Coronary artery (tissue), 2 donors: ENCODE results near the gene HTT.

Source experiments
- DNase-seq: peaks from one replicate; pipeline ENCODE4 v3.0.0-alpha.2; 2017; ENCODE audit warnings: low spot score
- H3K27ac ChIP-seq, 2 donors: fragments of 200-600 bp; sonication (generic); one replicate each; pipeline ENCODE4 v1.5.1; 2016 to 2019
- H3K4me3 ChIP-seq: fragments of 200-600 bp; sonication (generic); 2 replicates; pipeline ENCODE4 v1.5.1; 2016; ENCODE audit warnings: mild to moderate bottlenecking, moderate library complexity
- CTCF ChIP-seq: fragments of 200-600 bp; sonication (generic); IDR thresholded peaks from one replicate; pipeline ENCODE4 v1.5.1; 2019; ENCODE audit warnings: antibody characterized with exemption

The HTT gene

GRCh38 chr4:3130201-3130600, 55.7 kb downstream of the HTT start:
- Histone ChIP-seq H3K27ac (no peak overlapping the region), H3K4me3 (no peak overlapping the region)
- no peak for DNase-seq
- TF ChIP-seq CTCF, result no peak

GRCh38 chr4:3130826-3131225, 56.3 kb downstream of the HTT start:
- H3K27ac ChIP-seq, result no peak overlapping the region
- H3K4me3 ChIP-seq, result no peak overlapping the region
- DNase-seq, result no peak
- TF ChIP-seq CTCF, result no peak

- no peak for DNase-seq
- H3K4me3 ChIP-seq, result no peak overlapping the region
- no peak overlapping the region for H3K27ac ChIP-seq
- TF ChIP-seq CTCF, result no peak
These were observed 59.7 kb downstream of the HTT start for GRCh38 chr4:3134201-3134600.

DNA sequence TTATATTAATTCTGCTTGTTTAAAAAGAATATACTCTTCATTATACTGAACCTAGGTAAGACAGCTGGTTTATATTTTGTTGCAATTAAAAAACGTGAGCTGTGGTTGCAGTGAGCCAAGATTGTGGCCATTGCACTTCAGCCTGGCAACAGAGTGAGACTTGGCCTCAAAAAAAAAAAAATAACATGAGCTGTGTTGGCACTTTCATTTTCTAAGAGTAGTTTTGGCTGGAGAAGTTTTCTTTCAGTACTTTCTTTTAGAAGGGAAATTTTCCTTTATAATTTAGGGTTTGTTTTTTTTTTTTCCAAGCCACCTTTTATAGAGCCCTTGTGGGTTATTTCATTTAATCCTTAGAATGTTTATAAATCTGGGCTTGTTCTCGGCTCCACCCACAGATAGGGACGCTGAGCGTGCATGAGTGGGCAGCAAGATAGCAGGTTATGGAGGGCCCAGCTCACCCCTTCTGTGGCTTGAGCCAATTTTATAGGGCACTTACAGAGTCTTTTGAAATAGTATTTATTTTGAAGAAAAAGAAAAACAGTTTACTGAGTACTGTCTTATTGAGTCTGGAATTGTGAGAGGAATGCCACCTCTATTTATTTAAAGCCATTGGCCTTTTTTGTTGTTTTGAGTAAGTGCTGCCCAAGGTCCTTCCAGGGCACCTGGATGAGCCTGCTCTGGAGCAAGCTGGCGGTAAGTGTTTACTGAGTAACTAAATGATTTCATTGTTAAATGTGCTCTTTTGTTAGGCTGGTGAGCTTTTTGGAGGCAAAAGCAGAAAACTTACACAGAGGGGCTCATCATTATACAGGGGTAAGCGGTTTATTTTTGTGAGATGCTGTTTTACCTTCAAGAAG, 60.9 kb downstream of the HTT start:
- TF ChIP-seq CTCF, result no peak
- H3K4me3 ChIP-seq, result no peak overlapping the region
- no peak overlapping the region for H3K27ac ChIP-seq

GRCh38 chr4:3136454-3136853, 62.0 kb downstream of the HTT start:
- no peak for TF ChIP-seq CTCF
- no peak for DNase-seq
- H3K27ac ChIP-seq, result no peak overlapping the region
- H3K4me3 ChIP-seq, result no peak overlapping the region

More for the DNA sequence above, 60.9 kb downstream of the HTT start:
- no peak for DNase-seq

DNA sequence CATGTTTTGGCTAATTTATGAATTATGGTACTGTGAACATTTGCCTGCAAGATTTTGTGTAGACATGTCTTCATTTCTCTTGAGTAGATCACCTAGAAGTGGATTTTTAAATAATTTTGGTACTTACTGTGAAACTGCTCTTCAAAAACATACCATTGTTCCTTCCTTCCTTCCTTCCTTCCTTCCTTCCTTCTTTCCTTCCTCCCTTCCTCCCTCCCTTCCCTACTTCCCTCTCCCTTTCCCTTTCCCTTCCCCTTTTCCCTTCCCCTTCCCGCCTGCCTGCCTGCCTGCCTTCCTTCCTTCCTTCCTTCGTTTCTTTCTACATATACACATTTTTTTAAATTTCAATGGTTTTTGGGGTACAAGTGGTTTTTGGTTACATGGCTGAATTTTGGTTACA, 63.4 kb downstream of the HTT start:
- TF ChIP-seq CTCF, result no peak
- no peak for DNase-seq
- Histone ChIP-seq H3K27ac (no peak overlapping the region), H3K4me3 (no peak overlapping the region)
